Measurements from ENCODE around the gene TRIO. TPM values are rescaled to one million over a fixed set of nuclear protein-coding genes. Genes with fewer than 3 reads are reported as not detected.
"Not testable (repeated sequence)": the region's sequence is repeated elsewhere in the genome, so short reads cannot be mapped to it uniquely, and the experiment has no call there.

Gene TRIO
- total and polyA plus RNA-seq, 7 donors = 18.5 to 77.5 (median 35.0) TPM

DNA sequence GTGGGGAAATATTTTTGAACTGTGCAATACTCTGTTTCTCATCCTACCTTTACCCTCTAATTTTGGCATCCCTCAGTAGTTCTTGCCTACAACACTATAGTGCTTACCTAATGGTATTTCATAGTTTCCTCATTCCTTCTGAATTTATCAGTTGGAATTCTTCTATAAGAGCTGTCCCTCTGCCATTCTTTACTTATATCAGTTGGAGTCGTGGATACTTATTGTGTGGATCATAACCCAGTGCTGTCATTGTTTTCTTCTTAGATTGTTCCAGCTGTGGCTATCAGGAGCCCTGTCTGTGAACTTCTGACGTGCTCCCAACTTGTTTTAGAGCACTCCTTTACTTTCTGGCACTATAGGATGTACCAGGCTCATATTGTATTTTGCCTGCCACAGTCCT, 292.3 kb downstream of the TRIO start:
- H3K27me3 ChIP-seq (ENCODE audit: insufficient read depth in 3 of 3, low read length in 2 of 3) = no peaks in the 10 kb centered on the region
- DNase-seq = no peak
- 65 to 93% (median 86%) methylated on average over 2 of the region's 2 CpGs for WGBS, 3 donors
- intact Hi-C loops (cut with DNase I) = no loop called here
- no peak overlapping the region for H3K27ac ChIP-seq
- peaks cover 0 to 9% of the 10 kb centered on the region in 2 donors for H3K36me3 ChIP-seq (ENCODE audit: insufficient read depth in 1 of 2, low read depth in 1 of 2)
- no peaks in the 10 kb centered on the region for H3K9me3 ChIP-seq
- no peak for ATAC-seq
- TF ChIP-seq, protein P1, sequence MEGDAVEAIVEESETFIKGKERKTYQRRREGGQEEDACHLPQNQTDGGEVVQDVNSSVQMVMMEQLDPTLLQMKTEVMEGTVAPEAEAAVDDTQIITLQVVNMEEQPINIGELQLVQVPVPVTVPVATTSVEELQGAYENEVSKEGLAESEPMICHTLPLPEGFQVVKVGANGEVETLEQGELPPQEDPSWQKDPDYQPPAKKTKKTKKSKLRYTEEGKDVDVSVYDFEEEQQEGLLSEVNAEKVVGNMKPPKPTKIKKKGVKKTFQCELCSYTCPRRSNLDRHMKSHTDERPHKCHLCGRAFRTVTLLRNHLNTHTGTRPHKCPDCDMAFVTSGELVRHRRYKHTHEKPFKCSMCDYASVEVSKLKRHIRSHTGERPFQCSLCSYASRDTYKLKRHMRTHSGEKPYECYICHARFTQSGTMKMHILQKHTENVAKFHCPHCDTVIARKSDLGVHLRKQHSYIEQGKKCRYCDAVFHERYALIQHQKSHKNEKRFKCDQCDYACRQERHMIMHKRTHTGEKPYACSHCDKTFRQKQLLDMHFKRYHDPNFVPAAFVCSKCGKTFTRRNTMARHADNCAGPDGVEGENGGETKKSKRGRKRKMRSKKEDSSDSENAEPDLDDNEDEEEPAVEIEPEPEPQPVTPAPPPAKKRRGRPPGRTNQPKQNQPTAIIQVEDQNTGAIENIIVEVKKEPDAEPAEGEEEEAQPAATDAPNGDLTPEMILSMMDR (IDR thresholded peaks at IDR 0.05) = no peak
- no peak overlapping the region for H3K4me3 ChIP-seq
- H3K4me1 ChIP-seq = peaks cover 19% of the 10 kb centered on the region

DNA sequence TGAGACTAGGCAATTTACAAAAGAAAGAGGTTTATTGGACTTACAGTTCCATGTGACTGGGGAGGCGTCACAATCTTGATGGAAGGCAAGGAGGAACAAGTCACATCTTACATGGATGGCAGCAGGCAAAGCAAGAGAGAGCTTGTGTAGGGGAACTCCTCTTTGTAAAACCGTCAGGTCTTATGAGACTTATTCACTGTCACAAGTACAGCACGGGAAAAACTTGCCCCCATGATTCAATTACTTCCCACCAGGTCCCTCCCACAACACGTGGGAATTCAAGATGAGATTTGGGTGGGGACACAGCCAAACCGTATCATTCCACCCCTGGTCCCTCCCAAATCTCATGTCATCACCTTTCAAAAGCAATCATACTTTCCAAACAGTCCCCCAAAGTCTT, 293.0 kb downstream of the TRIO start:
- ATAC-seq; H3K27ac ChIP-seq; H3K4me3 ChIP-seq; intact Hi-C loops (cut with DNase I); H3K36me3 ChIP-seq (ENCODE audit: insufficient read depth in 1 of 2, low read depth in 1 of 2); H3K27me3 ChIP-seq (ENCODE audit: insufficient read depth in 3 of 3, low read length in 2 of 3); DNase-seq; H3K9me3 ChIP-seq: not testable (repeated sequence)
- H3K4me1 ChIP-seq = peaks cover 19% of the 10 kb centered on the region
- 88 to 90% (median 89%) methylated on average over 5 of the region's 5 CpGs for WGBS, 3 donors

DNA sequence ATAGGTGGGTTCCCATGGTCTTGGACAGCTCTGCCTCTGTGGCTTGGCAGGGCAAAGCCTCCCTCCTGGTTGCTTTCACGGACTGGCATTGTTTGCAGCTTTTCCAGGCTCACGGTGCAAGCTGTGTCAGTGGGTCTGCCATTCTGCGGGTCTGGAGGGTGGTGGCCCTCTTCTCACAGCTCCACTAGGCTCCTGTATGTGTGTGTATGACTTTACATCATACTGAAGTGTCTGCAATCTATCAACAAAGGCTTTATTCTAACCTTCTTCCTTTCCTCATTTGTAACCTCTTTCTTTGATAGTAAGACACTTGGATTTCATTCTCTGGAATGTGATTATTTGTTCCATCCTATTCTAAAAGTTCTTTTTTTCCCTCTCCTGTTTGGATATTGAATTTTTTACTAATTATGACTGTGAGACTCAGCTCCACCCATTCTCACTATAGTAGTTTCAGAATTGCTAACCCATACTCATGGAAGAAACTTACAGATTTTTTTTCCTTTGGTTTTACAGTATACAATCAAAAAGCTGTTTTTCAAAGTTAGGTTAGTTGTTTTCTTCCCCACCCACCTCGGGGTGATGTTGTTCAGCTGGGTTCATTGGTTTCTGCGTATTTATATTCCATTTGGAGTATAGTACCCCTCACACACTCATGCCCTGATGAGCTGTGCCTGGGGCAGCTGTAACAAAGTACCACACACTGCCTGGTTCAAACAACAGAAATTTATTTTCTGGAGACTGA, 293.8 kb downstream of the TRIO start:
- TF ChIP-seq, protein P1 (IDR thresholded peaks at IDR 0.05) = no peak
- ATAC-seq (no peak), DNase-seq (no peak)
- peaks cover 14% of the 10 kb centered on the region for H3K4me1 ChIP-seq
- H3K4me3 ChIP-seq = no peak overlapping the region
- H3K27me3 ChIP-seq (ENCODE audit: insufficient read depth in 3 of 3, low read length in 2 of 3) = no peaks in the 10 kb centered on the region
- intact Hi-C loops (cut with DNase I) = no loop called here
- H3K27ac ChIP-seq = no peak overlapping the region
- peaks cover 0 to 9% of the 10 kb centered on the region in 2 donors for H3K36me3 ChIP-seq (ENCODE audit: insufficient read depth in 1 of 2, low read depth in 1 of 2)
- 87 to 96% (median 91%) methylated on average over 5 of the region's 5 CpGs for WGBS, 3 donors
- H3K9me3 ChIP-seq = no peaks in the 10 kb centered on the region

DNA sequence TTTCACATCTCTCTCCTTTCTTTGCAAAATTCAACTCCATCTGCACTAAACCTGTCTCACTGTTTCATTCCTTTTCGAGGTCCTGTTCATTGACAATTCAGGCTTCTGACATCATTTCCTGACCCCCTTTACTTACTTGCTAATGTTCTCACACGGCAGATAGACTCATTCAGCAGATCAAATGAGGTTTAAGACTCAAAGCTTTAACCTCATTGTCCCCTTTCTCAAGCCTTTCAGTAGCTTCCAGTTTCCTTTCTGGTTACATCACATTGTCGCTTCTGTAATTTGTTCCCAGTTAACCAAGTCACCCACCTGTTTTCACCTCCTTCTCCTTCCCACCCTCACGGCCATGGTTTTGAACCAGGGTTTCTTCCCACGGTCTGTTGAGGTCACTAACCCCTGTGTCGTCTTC, 295.1 kb downstream of the TRIO start:
- Histone ChIP-seq H3K4me1 (peaks cover 8% of the 10 kb centered on the region), H3K27me3 (ENCODE audit: insufficient read depth in 3 of 3, low read length in 2 of 3) (no peaks in the 10 kb centered on the region), H3K9me3 (no peaks in the 10 kb centered on the region), H3K27ac (no peak overlapping the region), H3K36me3 (ENCODE audit: insufficient read depth in 1 of 2, low read depth in 1 of 2) (peaks cover 0 to 9% of the 10 kb centered on the region in 2 donors), H3K4me3 (no peak overlapping the region)
- intact Hi-C loops (cut with DNase I) = no loop called here
- ATAC-seq (no peak), DNase-seq (no peak)
- WGBS, 3 donors = 84 to 89% (median 88%) methylated on average over 6 of the region's 6 CpGs
- TF ChIP-seq, protein P1 (IDR thresholded peaks at IDR 0.05) = no peak

DNA sequence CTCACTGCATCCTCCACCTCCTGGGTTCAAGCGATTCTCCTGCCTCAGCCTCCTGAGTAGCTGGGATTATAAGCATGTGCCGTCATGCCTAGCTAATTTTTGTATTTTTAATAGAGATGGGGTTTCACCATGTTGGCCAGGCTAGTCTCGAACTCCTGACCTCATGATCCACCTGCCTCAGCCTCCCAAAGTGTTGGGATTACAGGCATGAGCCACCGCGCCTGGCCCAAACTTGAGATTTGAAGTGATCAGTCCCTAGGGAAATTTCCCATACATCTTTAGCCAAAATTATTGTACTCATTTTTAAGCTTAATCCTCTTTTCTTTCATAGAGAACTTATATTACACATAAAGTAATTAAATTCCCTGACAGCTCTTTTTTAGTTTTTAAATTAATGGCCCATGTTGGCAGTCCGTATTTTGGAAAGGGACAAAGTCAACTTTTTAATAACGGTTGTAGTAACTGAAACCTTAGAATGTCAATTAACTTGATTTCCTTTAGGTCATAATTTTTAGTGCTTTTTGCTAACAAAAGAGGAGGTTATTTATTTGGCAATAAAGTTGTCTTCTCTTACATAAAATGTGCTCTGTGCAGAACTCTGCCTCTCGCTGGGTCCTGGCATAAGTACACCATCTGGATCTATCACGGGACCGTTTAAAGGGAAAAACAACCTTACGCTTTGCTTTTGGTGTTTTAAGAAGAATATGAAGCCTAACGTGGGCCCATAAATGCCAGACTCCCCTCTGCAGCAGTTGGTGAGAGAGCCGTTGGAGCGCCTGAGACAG, 296.1 kb downstream of the TRIO start:
- ATAC-seq = no peak
- H3K4me3 ChIP-seq = no peak overlapping the region

More for the DNA sequence above, 296.1 kb downstream of the TRIO start:
- Histone ChIP-seq H3K36me3 (ENCODE audit: insufficient read depth in 1 of 2, low read depth in 1 of 2) (peaks cover 0 to 9% of the 10 kb centered on the region in 2 donors), H3K27me3 (ENCODE audit: insufficient read depth in 3 of 3, low read length in 2 of 3) (no peaks in the 10 kb centered on the region), H3K9me3 (no peaks in the 10 kb centered on the region), H3K27ac (peak overlapping the region; percentile 62), H3K4me1 (peaks cover 8% of the 10 kb centered on the region)
- TF ChIP-seq, protein P1 (IDR thresholded peaks at IDR 0.05) = no peak
- 73 to 86% (median 75%) methylated on average over 14 of the region's 14 CpGs for WGBS, 3 donors
- intact Hi-C loops (cut with DNase I) = no loop called here
- no peak for DNase-seq

Measured in psoas muscle (tissue), 8 donors.